ENCODE data around the gene CAPZB. TPM values are rescaled to one million over a fixed set of nuclear protein-coding genes. Genes with fewer than 3 reads are reported as not detected.

The CAPZB gene
- total RNA-seq, 1 donor from 2014 or later = 334 TPM

GRCh38 chr1:19419691-19420090 lies 65.6 kb downstream of the CAPZB start:
- no peak overlapping the region for H3K27ac Mint-ChIP-seq

GRCh38 chr1:19418503-19418971 lies 66.8 kb downstream of the CAPZB start:
- ATAC-seq (ENCODE audit: low read depth) (no peak), DNase-seq (no peak)
- no peak overlapping the region for H3K27ac Mint-ChIP-seq
- no peak overlapping the region for H3K4me3 Mint-ChIP-seq
- peaks cover 58% of the 10 kb centered on the region for H3K36me3 Mint-ChIP-seq (ENCODE audit: low read depth)
- ChIA-PET CTCF (no interaction called here), POLR2A (no interaction called here)
- TF ChIP-seq CTCF (IDR thresholded peaks at IDR 0.05) = no peak
- no peaks in the 10 kb centered on the region for H3K9me3 Mint-ChIP-seq
- no peaks in the 10 kb centered on the region for H3K27me3 Mint-ChIP-seq
- H3K4me1 Mint-ChIP-seq = peaks cover 45% of the 10 kb centered on the region
- intact Hi-C loops (cut with micrococcal nuclease) = no loop called here

More at GRCh38 chr1:19419691-19420090, 65.6 kb downstream of the CAPZB start:
- H3K4me1 Mint-ChIP-seq = peaks cover 48% of the 10 kb centered on the region
- DNase-seq (no peak), ATAC-seq (ENCODE audit: low read depth) (no peak)
- CTCF ChIA-PET = no interaction called here
- no peak for TF ChIP-seq CTCF (IDR thresholded peaks at IDR 0.05)
- H3K27me3 Mint-ChIP-seq = no peaks in the 10 kb centered on the region
- H3K36me3 Mint-ChIP-seq (ENCODE audit: low read depth) = peaks cover 53% of the 10 kb centered on the region
- POLR2A ChIA-PET = interaction anchor here (0.6 kb wide), 1 partner anchor 11 kb away, joined by 3 read pairs; no protein-coding TSS in a partner anchor
- no peak overlapping the region for H3K4me3 Mint-ChIP-seq
- intact Hi-C loops (cut with micrococcal nuclease) = no loop called here
- H3K9me3 Mint-ChIP-seq = no peaks in the 10 kb centered on the region

- no peak overlapping the region for H3K27ac Mint-ChIP-seq
- DNase-seq (no peak), ATAC-seq (ENCODE audit: low read depth) (no peak)
- H3K27me3 Mint-ChIP-seq = no peaks in the 10 kb centered on the region
- intact Hi-C loops (cut with micrococcal nuclease) = no loop called here
- H3K4me3 Mint-ChIP-seq = no peak overlapping the region
- H3K9me3 Mint-ChIP-seq = no peaks in the 10 kb centered on the region
- TF ChIP-seq CTCF (IDR thresholded peaks at IDR 0.05) = no peak
- ChIA-PET CTCF (no interaction called here), POLR2A (interaction anchor here (0.6 kb wide), 1 partner anchor 11 kb away, joined by 3 read pairs; no protein-coding TSS in a partner anchor)
- peaks cover 57% of the 10 kb centered on the region for H3K36me3 Mint-ChIP-seq (ENCODE audit: low read depth)
- peaks cover 46% of the 10 kb centered on the region for H3K4me1 Mint-ChIP-seq
Measured at GRCh38 chr1:19416921-19417470, 68.3 kb downstream of the CAPZB start.

- POLR2A ChIA-PET = no interaction called here
- CTCF ChIA-PET = no interaction called here
- no peak for DNase-seq
- no peaks in the 10 kb centered on the region for H3K9me3 Mint-ChIP-seq
- H3K27ac Mint-ChIP-seq = no peak overlapping the region
- TF ChIP-seq CTCF (IDR thresholded peaks at IDR 0.05) = no peak
- no peaks in the 10 kb centered on the region for H3K27me3 Mint-ChIP-seq
- peaks cover 54% of the 10 kb centered on the region for H3K36me3 Mint-ChIP-seq (ENCODE audit: low read depth)
- intact Hi-C loops (cut with micrococcal nuclease) = no loop called here
- peaks cover 47% of the 10 kb centered on the region for H3K4me1 Mint-ChIP-seq
- ATAC-seq (ENCODE audit: low read depth) = no peak
- H3K4me3 Mint-ChIP-seq = no peak overlapping the region
Measured at GRCh38 chr1:19416145-19416544, 69.2 kb downstream of the CAPZB start.

- ATAC-seq (ENCODE audit: low read depth) (no peak), DNase-seq (no peak)
- intact Hi-C loops (cut with micrococcal nuclease) = loop anchor here (5.0 kb wide), 1 partner anchor 63 kb away; no protein-coding TSS in a partner anchor
- no peak for TF ChIP-seq CTCF (IDR thresholded peaks at IDR 0.05)
- ChIA-PET CTCF (no interaction called here), POLR2A (no interaction called here)
- Mint-ChIP-seq H3K27ac (no peak overlapping the region), H3K36me3 (ENCODE audit: low read depth) (peaks cover 58% of the 10 kb centered on the region), H3K4me1 (peaks cover 52% of the 10 kb centered on the region), H3K27me3 (no peaks in the 10 kb centered on the region), H3K9me3 (no peaks in the 10 kb centered on the region), H3K4me3 (no peak overlapping the region)
Measured at GRCh38 chr1:19414515-19415121, 70.7 kb downstream of the CAPZB start.
